ENCODE results near the gene NTM.

- TF ChIP-seq, protein P1, sequence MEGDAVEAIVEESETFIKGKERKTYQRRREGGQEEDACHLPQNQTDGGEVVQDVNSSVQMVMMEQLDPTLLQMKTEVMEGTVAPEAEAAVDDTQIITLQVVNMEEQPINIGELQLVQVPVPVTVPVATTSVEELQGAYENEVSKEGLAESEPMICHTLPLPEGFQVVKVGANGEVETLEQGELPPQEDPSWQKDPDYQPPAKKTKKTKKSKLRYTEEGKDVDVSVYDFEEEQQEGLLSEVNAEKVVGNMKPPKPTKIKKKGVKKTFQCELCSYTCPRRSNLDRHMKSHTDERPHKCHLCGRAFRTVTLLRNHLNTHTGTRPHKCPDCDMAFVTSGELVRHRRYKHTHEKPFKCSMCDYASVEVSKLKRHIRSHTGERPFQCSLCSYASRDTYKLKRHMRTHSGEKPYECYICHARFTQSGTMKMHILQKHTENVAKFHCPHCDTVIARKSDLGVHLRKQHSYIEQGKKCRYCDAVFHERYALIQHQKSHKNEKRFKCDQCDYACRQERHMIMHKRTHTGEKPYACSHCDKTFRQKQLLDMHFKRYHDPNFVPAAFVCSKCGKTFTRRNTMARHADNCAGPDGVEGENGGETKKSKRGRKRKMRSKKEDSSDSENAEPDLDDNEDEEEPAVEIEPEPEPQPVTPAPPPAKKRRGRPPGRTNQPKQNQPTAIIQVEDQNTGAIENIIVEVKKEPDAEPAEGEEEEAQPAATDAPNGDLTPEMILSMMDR (IDR thresholded peaks at IDR 0.05): no peak
- no peak for TF ChIP-seq POLR2A (IDR thresholded peaks at IDR 0.05)
Observed at GRCh38 chr11:131816051-131816450, 445.6 kb downstream of the NTM start.
